ENCODE data around the gene VAV2.

VAV2 gene

GRCh38 chr9:133944746-133945135 lies 47.4 kb downstream of the VAV2 start:
- H3K27me3 Mint-ChIP-seq (ENCODE audit: low read depth, poor library complexity), result peaks cover 10% of the 10 kb centered on the region
- peaks cover 4% of the 10 kb centered on the region for H3K36me3 Mint-ChIP-seq (ENCODE audit: low read depth)
- no peak overlapping the region for H3K4me3 Mint-ChIP-seq
- no peak for DNase-seq
- H3K9me3 Mint-ChIP-seq, result no peaks in the 10 kb centered on the region
- no peak for TF ChIP-seq CTCF (IDR thresholded peaks at IDR 0.05)
- peaks cover 77% of the 10 kb centered on the region for H3K4me1 Mint-ChIP-seq
- H3K27ac Mint-ChIP-seq, result no peak overlapping the region

- TF ChIP-seq CTCF (IDR thresholded peaks at IDR 0.05), result no peak
- H3K4me1 Mint-ChIP-seq, result peaks cover 78% of the 10 kb centered on the region
- H3K36me3 Mint-ChIP-seq (ENCODE audit: low read depth), result peaks cover 4% of the 10 kb centered on the region
- no peaks in the 10 kb centered on the region for H3K9me3 Mint-ChIP-seq
- no peak overlapping the region for H3K4me3 Mint-ChIP-seq
- DNase-seq, result no peak
- no peak overlapping the region for H3K27ac Mint-ChIP-seq
- H3K27me3 Mint-ChIP-seq (ENCODE audit: low read depth, poor library complexity), result peaks cover 8% of the 10 kb centered on the region
Observed at GRCh38 chr9:133943781-133944745, 48.1 kb downstream of the VAV2 start.

- Mint-ChIP-seq H3K4me1 (peaks cover 78% of the 10 kb centered on the region), H3K4me3 (no peak overlapping the region), H3K27me3 (ENCODE audit: low read depth, poor library complexity) (peaks cover 6% of the 10 kb centered on the region), H3K9me3 (no peaks in the 10 kb centered on the region), H3K27ac (no peak overlapping the region), H3K36me3 (ENCODE audit: low read depth) (peaks cover 4% of the 10 kb centered on the region)
- TF ChIP-seq CTCF (IDR thresholded peaks at IDR 0.05), result no peak
- no peak for DNase-seq
Observed at GRCh38 chr9:133943036-133943780, 48.9 kb downstream of the VAV2 start.

GRCh38 chr9:133942206-133942975 lies 49.7 kb downstream of the VAV2 start:
- no peak for DNase-seq
- Mint-ChIP-seq H3K4me1 (peaks cover 76% of the 10 kb centered on the region), H3K9me3 (no peaks in the 10 kb centered on the region), H3K36me3 (ENCODE audit: low read depth) (peaks cover 4% of the 10 kb centered on the region), H3K27me3 (ENCODE audit: low read depth, poor library complexity) (peaks cover 4% of the 10 kb centered on the region), H3K27ac (no peak overlapping the region), H3K4me3 (no peak overlapping the region)
- TF ChIP-seq CTCF (IDR thresholded peaks at IDR 0.05), result no peak

- H3K4me1 Mint-ChIP-seq, result peaks cover 69% of the 10 kb centered on the region
- H3K27ac Mint-ChIP-seq, result peak overlapping the region; percentile 94
- H3K4me3 Mint-ChIP-seq, result no peak overlapping the region
- peaks cover 4% of the 10 kb centered on the region for H3K36me3 Mint-ChIP-seq (ENCODE audit: low read depth)
- H3K9me3 Mint-ChIP-seq, result no peaks in the 10 kb centered on the region
- TF ChIP-seq CTCF (IDR thresholded peaks at IDR 0.05), result no peak
- no peaks in the 10 kb centered on the region for H3K27me3 Mint-ChIP-seq (ENCODE audit: low read depth, poor library complexity)
- no peak for DNase-seq
Observed at GRCh38 chr9:133939845-133940244, 52.3 kb downstream of the VAV2 start.
